H1 (cell line): ENCODE measurements around the gene LDLRAD4. TPM values are rescaled to one million over a fixed set of nuclear protein-coding genes. Genes with fewer than 3 reads are reported as not detected.

Experiments used
- CTBP2 ChIP-seq: IDR thresholded peaks from 2 replicates; pipeline ENCODE4 v1.7.0; 2011; ENCODE audit warnings: borderline replicate concordance, mild to moderate bottlenecking, moderate library complexity, mixed read lengths, low read length; ENCODE audit not compliant: insufficient read depth, insufficient read length
- KDM1A ChIP-seq: fragments of 200-600, 300-600 bp; sonication (generic); IDR thresholded peaks from 2 replicates; pipeline ENCODE4 v1.7.1; 2016; ENCODE audit warnings: mild to moderate bottlenecking, low read length, borderline replicate concordance
- SP4 ChIP-seq: IDR thresholded peaks from 2 replicates; pipeline ENCODE4 v1.6.1; 2012; ENCODE audit warnings: low read length, inconsistent platforms
- polyA plus RNA-seq, 7 experiments: library from polyadenylated mRNA; depleted of rRNA in 3 of 7; stranded (reverse) in 5 of 7; unstranded in 2 of 7; fragments of >200 nt in 5 of 7; fragments of 200-250 nt in 2 of 7; gene quantifications; 1 replicate in 5 of 7; 2 replicates in 1 of 7; 4 replicates in 1 of 7; pipeline versions ENCODE4 v1.2.1 to v1.2.3, GENCODE V29; 2011 to 2013; ENCODE audit warnings: missing spikeins in 2 of 7, mixed read lengths in 2 of 7
- total RNA-seq: library from RNA; stranded (reverse); fragmentation: NEBNext Ultra II Directional; extraction: Animal tissue kit (Norgen Biotek cat#: 25700); gene quantifications from 2 replicates; pipeline ENCODE4 v1.2.1, GENCODE V29; 2021

The LDLRAD4 gene
- total and polyA plus RNA-seq, 2 of the 8 experiments (the other 6 are each of a cell fraction or from before 2014, with no cell fraction given), result 0.77 to 1.4 TPM

DNA sequence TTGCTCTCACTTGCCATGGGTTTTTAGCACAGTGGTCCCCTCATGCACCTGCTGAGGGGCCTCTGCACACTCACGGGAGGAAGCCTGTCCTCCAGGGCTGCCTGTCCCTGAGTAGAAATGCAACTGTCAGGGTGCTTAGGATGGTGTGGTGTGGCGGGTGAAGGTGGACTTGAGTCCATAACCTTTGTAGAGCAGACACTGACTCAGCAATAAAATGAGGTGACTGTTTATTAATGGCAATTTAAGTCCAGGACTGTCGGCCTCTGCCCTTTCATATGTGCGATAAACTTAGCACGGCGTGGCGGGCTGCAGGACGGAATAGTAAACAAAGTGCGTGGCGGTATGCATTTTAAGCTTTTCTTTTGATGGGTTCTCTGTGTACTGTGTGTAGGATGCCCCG, 188.2 kb downstream of the LDLRAD4 start (continued):
- no peak for TF ChIP-seq CTBP2
- TF ChIP-seq KDM1A, result no peak
- no peak for TF ChIP-seq SP4
